WI38 (cell line): ENCODE measurements around the gene C14orf180.

Experiments
- H3K4me3 ChIP-seq: 2 replicates; pipeline ENCODE4 v1.5.1; 2011; ENCODE audit warnings: low read depth, mild to moderate bottlenecking, control low read depth, low read length
- CTCF ChIP-seq: IDR thresholded peaks from 2 replicates; pipeline ENCODE4 v1.5.1; 2012; ENCODE audit warnings: low read depth, mild to moderate bottlenecking, control low read depth, low read length

C14orf180 gene

DNA sequence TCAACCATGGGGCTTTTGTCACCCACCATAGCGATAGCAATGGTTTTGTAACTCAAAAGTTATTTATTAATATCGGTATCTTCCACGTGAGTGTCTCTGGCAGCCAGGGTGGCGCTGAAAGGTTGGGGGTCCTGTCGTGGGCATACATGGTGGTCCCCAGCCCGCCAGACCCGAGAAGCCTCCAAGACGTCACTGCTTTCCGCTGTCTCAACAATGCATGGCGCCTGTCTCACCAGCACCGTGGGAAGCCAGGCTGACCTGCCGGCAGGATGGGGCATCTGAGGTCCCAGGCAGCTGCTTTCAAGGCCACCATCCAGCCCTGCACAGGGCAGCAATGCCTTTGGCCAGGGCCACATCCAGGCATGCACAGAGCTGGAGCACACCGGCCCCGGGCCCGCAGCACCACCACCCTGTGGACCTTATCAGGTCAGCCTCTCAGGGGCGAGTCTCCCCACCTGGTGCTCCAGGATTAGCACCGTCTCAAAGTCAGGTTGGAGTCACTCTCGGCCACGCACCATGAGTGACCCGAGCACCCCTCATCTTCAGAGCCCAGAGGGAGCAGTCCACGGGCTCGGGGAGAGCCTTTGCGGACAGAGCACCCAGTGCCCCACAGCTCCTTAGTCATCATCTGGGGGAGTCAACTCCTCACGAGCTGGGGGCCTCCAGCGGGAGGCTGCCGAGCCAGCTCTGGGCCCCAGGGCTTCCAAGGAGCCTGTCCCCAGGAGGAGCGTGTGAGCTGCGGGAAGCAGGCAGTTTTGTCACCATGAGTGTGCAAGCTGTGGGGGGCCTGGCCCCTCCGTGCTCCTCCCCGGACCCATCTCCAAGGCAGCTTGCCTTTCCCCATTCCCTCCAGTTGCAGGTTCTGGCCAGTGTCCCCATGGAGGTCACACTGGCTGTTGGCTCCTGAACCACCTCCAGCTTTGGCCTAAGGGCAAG, 14.6 kb upstream of the C14orf180 start:
- no peak overlapping the region for H3K4me3 ChIP-seq
- no peak for TF ChIP-seq CTCF

GRCh38 chr14:104567141-104567956, 12.2 kb upstream of the C14orf180 start:
- no peak for TF ChIP-seq CTCF
- no peak overlapping the region for H3K4me3 ChIP-seq

DNA sequence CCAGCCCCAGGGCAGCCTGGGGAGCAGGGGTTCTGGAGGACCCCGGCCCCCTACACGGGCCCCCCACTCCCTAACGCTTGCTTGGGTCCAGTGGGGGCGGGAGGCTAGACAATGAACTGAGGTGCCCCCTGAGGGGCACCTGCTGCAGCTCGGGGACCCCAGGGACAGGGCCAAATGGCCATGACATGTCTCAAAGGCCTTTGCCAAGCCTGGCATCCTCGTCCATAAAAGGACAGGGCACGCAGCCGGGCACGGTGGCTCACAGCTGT, 11.7 kb upstream of the C14orf180 start:
- no peak overlapping the region for H3K4me3 ChIP-seq
- no peak for TF ChIP-seq CTCF

GRCh38 chr14:104568620-104569019, 10.9 kb upstream of the C14orf180 start:
- TF ChIP-seq CTCF = no peak
- no peak overlapping the region for H3K4me3 ChIP-seq

GRCh38 chr14:104569435-104569834, 10.1 kb upstream of the C14orf180 start:
- TF ChIP-seq CTCF = no peak
- no peak overlapping the region for H3K4me3 ChIP-seq

DNA sequence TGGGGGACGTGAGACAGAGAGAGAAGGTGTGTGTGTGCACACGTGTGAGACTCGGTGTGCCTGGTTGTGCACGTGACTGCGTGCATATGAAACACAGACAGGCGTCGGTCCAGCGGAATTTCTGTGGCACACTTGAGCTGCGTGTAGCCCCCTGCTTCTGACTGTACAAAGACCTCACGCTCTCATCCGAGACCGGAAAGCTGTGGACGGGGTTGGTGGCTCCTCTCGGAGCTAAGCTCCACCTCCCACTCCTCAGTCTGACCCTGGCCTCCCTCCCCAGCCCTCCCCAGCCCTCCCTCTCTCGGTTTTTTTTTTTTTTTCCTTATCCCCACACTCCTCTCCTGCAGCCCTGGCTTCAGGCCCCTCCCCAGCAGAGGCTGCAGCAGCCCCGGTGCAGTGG, 8.3 kb upstream of the C14orf180 start:
- TF ChIP-seq CTCF = no peak
- no peak overlapping the region for H3K4me3 ChIP-seq

GRCh38 chr14:104572024-104572626, 7.4 kb upstream of the C14orf180 start:
- no peak for TF ChIP-seq CTCF
- no peak overlapping the region for H3K4me3 ChIP-seq
